Esophagus squamous epithelium (tissue), 4 donors: ENCODE results near the gene GNPTAB.

Source experiments
- CTCF ChIP-seq, 6 experiments: fragments of 450-650 bp in 4 of 6; fragments of 200-600 bp in 2 of 6; sonication (generic) in 2 of 6; IDR thresholded peaks; one replicate each; pipeline ENCODE4 v1.5.1; 2016 to 2019; ENCODE audit warnings: antibody characterized with exemption in 6 of 6, mild to moderate bottlenecking in 4 of 6, moderate library complexity in 4 of 6
- POLR2A ChIP-seq, 4 donors: fragments of 450-650 bp; IDR thresholded peaks; one replicate each; pipeline ENCODE4 v1.6.1; 2017; ENCODE audit warnings: antibody characterized with exemption in 4 of 4, mild to moderate bottlenecking in 4 of 4, moderate library complexity in 3 of 4

GRCh38 chr12:101707131-101707782 lies 123.5 kb downstream of the GNPTAB start:
- TF ChIP-seq POLR2A (IDR thresholded peaks at IDR 0.05) (no peak), CTCF (IDR thresholded peaks at IDR 0.05) (no peak)
